GM12891 (cell line): ENCODE measurements around the gene CDIPT.

Experiments
- POLR2A ChIP-seq: IDR thresholded peaks from 2 replicates; pipeline ENCODE4 v1.6.1; 2011; ENCODE audit warnings: low read depth, low read length, control low read depth
- POLR2AphosphoS5 ChIP-seq: IDR thresholded peaks from 2 replicates; pipeline ENCODE4 v1.6.1; 2011; ENCODE audit warnings: low read depth, low read length, control low read depth
- POU2F2 ChIP-seq: IDR thresholded peaks from 2 replicates; pipeline ENCODE4 v1.6.1; 2011; ENCODE audit warnings: low read depth, mild to moderate bottlenecking, control low read depth, low read length, moderate library complexity
- SPI1 ChIP-seq: IDR thresholded peaks from 2 replicates; pipeline ENCODE4 v1.6.1; 2011; ENCODE audit warnings: low read depth, low read length, control low read depth
- TAF1 ChIP-seq: IDR thresholded peaks from 2 replicates; pipeline ENCODE4 v1.6.1; 2011; ENCODE audit warnings: low read depth, low read length, control low read depth

DNA sequence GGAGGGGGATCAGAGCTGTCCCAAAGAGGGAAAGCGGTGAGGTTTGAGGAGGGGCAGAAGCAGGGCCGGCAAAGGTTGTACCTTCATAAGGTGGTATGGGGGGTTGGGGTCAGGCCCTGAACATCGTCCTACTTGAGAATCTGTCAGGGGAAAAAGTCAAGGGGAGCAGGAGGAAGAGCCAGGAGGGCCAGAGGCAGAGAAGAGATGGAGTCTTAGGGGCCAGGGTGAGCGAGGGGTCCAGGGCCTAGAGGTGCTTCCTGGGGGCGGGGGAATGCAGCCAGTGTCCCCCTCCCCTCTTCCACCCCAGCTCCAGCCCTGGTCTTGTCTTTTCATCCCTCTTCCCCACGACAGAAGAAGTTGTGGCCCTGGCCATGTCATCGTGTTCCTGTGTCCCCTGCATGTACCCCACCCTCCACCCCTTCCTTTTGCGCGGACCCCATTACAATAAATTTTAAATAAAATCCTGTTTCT lies 52.3 kb downstream of the CDIPT start:
- TF ChIP-seq POLR2A (no peak), TAF1 (no peak), POLR2AphosphoS5 (no peak), POU2F2 (no peak), SPI1 (no peak)
